ENCODE data around the gene DCAF7.

DCAF7 gene

GRCh38 chr17:63578769-63579111 is 28.5 kb downstream of the DCAF7 start:
- peaks cover 44% of the 10 kb centered on the region for H3K79me2 ChIP-seq (ENCODE audit: low read length)
- no peaks in the 10 kb centered on the region for H3K9me3 ChIP-seq (replicated peaks; ENCODE audit: insufficient read depth, low read length)
- H2AFZ ChIP-seq (ENCODE audit: low read length), result no peak overlapping the region
- no peak overlapping the region for H3K9ac ChIP-seq (ENCODE audit: low read length)
- no peak overlapping the region for H3K27ac ChIP-seq (ENCODE audit: low read length)
- H3K4me1 ChIP-seq (ENCODE audit: low read length), result no peaks in the 10 kb centered on the region
- TF ChIP-seq EZH2phosphoT487 (IDR thresholded peaks at IDR 0.05; ENCODE audit: low read length) (no peak), CTCF (IDR thresholded peaks at IDR 0.05; ENCODE audit: low read length) (no peak)
- no peak for DNase-seq
- no peaks in the 10 kb centered on the region for H3K27me3 ChIP-seq (replicated peaks; ENCODE audit: insufficient read depth, low read length)
- no peaks in the 10 kb centered on the region for H3K9me2 ChIP-seq (replicated peaks; ENCODE audit: insufficient read depth, low read length)
- no peaks in the 10 kb centered on the region for H3F3A ChIP-seq (ENCODE audit: insufficient read depth, low read length)
- peaks cover 11% of the 10 kb centered on the region; the same call in 1 of the 2 replicates for H4K20me1 ChIP-seq (ENCODE audit: insufficient read depth, low read length)
- peaks cover 5% of the 10 kb centered on the region; the same call in 1 of the 2 replicates for H3K36me3 ChIP-seq (replicated peaks; ENCODE audit: insufficient read depth, low read length)
- no peak overlapping the region for H3K4me3 ChIP-seq (ENCODE audit: low read length)
- no peak overlapping the region for H3K4me2 ChIP-seq (ENCODE audit: low read depth, low read length)

GRCh38 chr17:63579633-63580032 is 29.4 kb downstream of the DCAF7 start:
- TF ChIP-seq EZH2 (optimal IDR thresholded peaks at IDR 0.05; ENCODE audit: low read depth, low read length), result no peak
- TF ChIP-seq CTCF (IDR thresholded peaks at IDR 0.05; ENCODE audit: low read length), result no peak
- peaks cover 5% of the 10 kb centered on the region; the same call in 1 of the 2 replicates for H3K36me3 ChIP-seq (replicated peaks; ENCODE audit: insufficient read depth, low read length)
- H2AFZ ChIP-seq (ENCODE audit: low read length), result no peak overlapping the region
- H3K4me3 ChIP-seq (ENCODE audit: low read length), result no peak overlapping the region
- no peaks in the 10 kb centered on the region for H3K9me2 ChIP-seq (replicated peaks; ENCODE audit: insufficient read depth, low read length)
- no peak overlapping the region for H3K4me2 ChIP-seq (ENCODE audit: low read depth, low read length)
- no peaks in the 10 kb centered on the region for H3K9me3 ChIP-seq (replicated peaks; ENCODE audit: insufficient read depth, low read length)
- no peak overlapping the region for H3K27ac ChIP-seq (ENCODE audit: low read length)
- no peak for DNase-seq
- peaks cover 8% of the 10 kb centered on the region; the same call in 1 of the 2 replicates for H4K20me1 ChIP-seq (ENCODE audit: insufficient read depth, low read length)
- H3K79me2 ChIP-seq (ENCODE audit: low read length), result peaks cover 35% of the 10 kb centered on the region
- H3K4me1 ChIP-seq (ENCODE audit: low read length), result no peaks in the 10 kb centered on the region
- H3F3A ChIP-seq (ENCODE audit: insufficient read depth, low read length), result no peaks in the 10 kb centered on the region
- no peaks in the 10 kb centered on the region for H3K27me3 ChIP-seq (replicated peaks; ENCODE audit: insufficient read depth, low read length)
- H3K9ac ChIP-seq (ENCODE audit: low read length), result no peak overlapping the region

- TF ChIP-seq EZH2 (optimal IDR thresholded peaks at IDR 0.05; ENCODE audit: low read depth, low read length) (no peak), CTCF (IDR thresholded peaks at IDR 0.05; ENCODE audit: low read length) (no peak), EZH2phosphoT487 (IDR thresholded peaks at IDR 0.05; ENCODE audit: low read length) (no peak)
- Histone ChIP-seq H2AFZ (ENCODE audit: low read length) (no peak overlapping the region), H3K79me2 (ENCODE audit: low read length) (peaks cover 2% of the 10 kb centered on the region; the same call in 1 of the 2 replicates), H3K4me1 (ENCODE audit: low read length) (0 out of 2 replicates have a peak, but pooled peaks cover 3% of the 10 kb centered on the region), H3K4me3 (ENCODE audit: low read length) (no peak overlapping the region), H3F3A (ENCODE audit: insufficient read depth, low read length) (no peaks in the 10 kb centered on the region), H3K9ac (ENCODE audit: low read length) (no peak overlapping the region), H3K27me3 (replicated peaks; ENCODE audit: insufficient read depth, low read length) (no peaks in the 10 kb centered on the region), H3K4me2 (ENCODE audit: low read depth, low read length) (no peak overlapping the region), H3K27ac (ENCODE audit: low read length) (no peak overlapping the region), H3K9me3 (replicated peaks; ENCODE audit: insufficient read depth, low read length) (no peaks in the 10 kb centered on the region), H3K9me2 (replicated peaks; ENCODE audit: insufficient read depth, low read length) (no peaks in the 10 kb centered on the region), H3K36me3 (replicated peaks; ENCODE audit: insufficient read depth, low read length) (peaks cover 3% of the 10 kb centered on the region; the same call in 1 of the 2 replicates), H4K20me1 (ENCODE audit: insufficient read depth, low read length) (no peaks in the 10 kb centered on the region)
- no peak for DNase-seq
Observed at GRCh38 chr17:63587770-63588169, 37.5 kb downstream of the DCAF7 start.

Data from MM.1S (cell line).